IMR-90 (cell line): ENCODE measurements around the gene CLASP1. TPM values are rescaled to one million over a fixed set of nuclear protein-coding genes. Genes with fewer than 3 reads are reported as not detected.
A peak's percentile ranks its signal among the peaks of the same experiment; 100 is the strongest.

Experiments used
- ATAC-seq: fragments of 200-7000 bp; cut with Tn5 transposase; 2 replicates; pipeline ENCODE4 v1.9.1; 2020; ENCODE audit warnings: low read depth, mild to moderate bottlenecking, moderate library complexity
- BruUV-seq: library from RNA; stranded (reverse); fragments of 400-500 nt; replicated peaks from 2 replicates; lab custom pipeline; 2021; lab: Mats Ljungman, UMichigan
- CTCF ChIA-PET: fragments of 300-600 bp; formaldehyde crosslinking; extraction: SDS; loops from one replicate; lab custom pipeline; 2021; ENCODE audit warnings: antibody characterized with exemption; lab: Yijun Ruan, JAX
- POLR2A ChIA-PET: fragments of 300-600 bp; sonication (Branson Sonifier 250); formaldehyde crosslinking; loops from one replicate; lab custom pipeline; 2022; ENCODE audit warnings: antibody characterized with exemption; ENCODE audit not compliant: unreplicated experiment; lab: Charles Lee
- DNase-seq: peaks from one replicate; pipeline ENCODE4 v3.0.0; 2013
- H2AFZ ChIP-seq: replicated peaks from 2 replicates; pipeline ENCODE3; 2013; ENCODE audit warnings: low read length, mild to moderate bottlenecking; ENCODE audit not compliant: poor library complexity
- H2AK5ac ChIP-seq: 2 replicates; pipeline ENCODE4 v1.6.1; 2013; ENCODE audit warnings: low read depth, low read length, inconsistent platforms
- H2AK9ac ChIP-seq: replicated peaks from 2 replicates; pipeline ENCODE3; 2013; ENCODE audit warnings: mild to moderate bottlenecking, low read depth, low read length, moderate library complexity; ENCODE audit not compliant: poor library complexity
- H2BK120ac ChIP-seq: 2 replicates; pipeline ENCODE4 v1.6.1; 2013; ENCODE audit warnings: low read depth, low read length, inconsistent platforms
- H2BK15ac ChIP-seq: 3 replicates; pipeline ENCODE4 v1.6.1; 2013; ENCODE audit warnings: low read depth, low read length, inconsistent platforms
- H2BK20ac ChIP-seq: 2 replicates; pipeline ENCODE4 v1.6.1; 2013; ENCODE audit warnings: low read depth, mild to moderate bottlenecking, inconsistent platforms, low read length, moderate library complexity
- H2BK5ac ChIP-seq: 2 replicates; pipeline ENCODE4 v1.6.1; 2013; ENCODE audit warnings: mild to moderate bottlenecking, low read depth, low read length, inconsistent platforms; ENCODE audit not compliant: poor library complexity, severe bottlenecking
- H3K14ac ChIP-seq: replicated peaks from 2 replicates; pipeline ENCODE4 v1.6.1; 2013; ENCODE audit warnings: low read depth, low read length, inconsistent platforms
- H3K18ac ChIP-seq: 2 replicates; pipeline ENCODE4 v1.6.1; 2013; ENCODE audit warnings: low read depth, low read length, control low read depth
- H3K23ac ChIP-seq: 2 replicates; pipeline ENCODE4 v1.6.1; 2013; ENCODE audit warnings: low read depth, low read length, inconsistent platforms
- H3K27ac ChIP-seq: 2 replicates; pipeline ENCODE4 v1.5.1; 2013; ENCODE audit warnings: mild to moderate bottlenecking, control low read depth, low read length; ENCODE audit not compliant: insufficient read depth
- H3K27me3 ChIP-seq: 2 replicates; pipeline ENCODE4 v1.6.1; 2013; ENCODE audit warnings: low read length; ENCODE audit not compliant: control insufficient read depth, insufficient read depth
- H3K36me3 ChIP-seq: 2 replicates; pipeline ENCODE4 v1.6.1; 2013; ENCODE audit warnings: low read length, mixed read lengths; ENCODE audit not compliant: control insufficient read depth, insufficient read depth
- H3K4ac ChIP-seq: 2 replicates; pipeline ENCODE4 v1.6.1; 2013; ENCODE audit warnings: low read depth, low read length, inconsistent platforms
- H3K4me1 ChIP-seq: 2 replicates; pipeline ENCODE4 v1.6.1; 2013; ENCODE audit warnings: low read length, mixed read lengths; ENCODE audit not compliant: control insufficient read depth, insufficient read depth
- H3K4me2 ChIP-seq: 2 replicates; pipeline ENCODE4 v1.6.1; 2013; ENCODE audit warnings: low read depth, mild to moderate bottlenecking, control low read depth, low read length, moderate library complexity
- H3K4me3 ChIP-seq: 2 replicates; pipeline ENCODE4 v1.5.1; 2013; ENCODE audit warnings: low read depth, mild to moderate bottlenecking, control low read depth, low read length, moderate library complexity; ENCODE audit not compliant: insufficient read depth
- H3K56ac ChIP-seq: 2 replicates; pipeline ENCODE4 v1.6.1; 2013; ENCODE audit warnings: low read length, inconsistent platforms; ENCODE audit not compliant: insufficient read depth; ENCODE audit errors: extremely low read depth
- H3K79me1 ChIP-seq, 2 experiments: 2 replicates each; pipeline ENCODE4 v1.6.1; 2013; ENCODE audit warnings: low read length in 2 of 2, inconsistent platforms in 1 of 2, low read depth in 1 of 2
- H3K9ac ChIP-seq: 2 replicates; pipeline ENCODE4 v1.6.1; 2013; ENCODE audit warnings: low read depth, low read length, control low read depth
- H3K9me1 ChIP-seq: 2 replicates; pipeline ENCODE4 v1.6.1; 2013; ENCODE audit warnings: low read length, inconsistent platforms; ENCODE audit not compliant: insufficient read depth
- H3K9me3 ChIP-seq: 2 replicates; pipeline ENCODE4 v1.6.1; 2013; ENCODE audit warnings: low read length; ENCODE audit not compliant: control insufficient read depth, insufficient read depth
- H4K20me1 ChIP-seq: 2 replicates; pipeline ENCODE4 v1.6.1; 2013; ENCODE audit warnings: low read length, inconsistent platforms; ENCODE audit not compliant: insufficient read depth
- H4K5ac ChIP-seq: 2 replicates; pipeline ENCODE4 v1.6.1; 2013; ENCODE audit warnings: mild to moderate bottlenecking, low read depth, low read length, control low read depth
- H4K8ac ChIP-seq, 2 experiments: 2 replicates each; pipeline ENCODE4 v1.6.1; 2013; ENCODE audit warnings: low read depth in 2 of 2, low read length in 2 of 2, control low read depth in 1 of 2, inconsistent platforms in 1 of 2
- H4K91ac ChIP-seq: 2 replicates; pipeline ENCODE4 v1.6.1; 2013; ENCODE audit warnings: low read depth, low read length, inconsistent platforms; ENCODE audit not compliant: insufficient read depth
- BHLHE40 ChIP-seq: fragments of 150-350 bp; IDR thresholded peaks from 2 replicates; pipeline ENCODE4 v1.6.1; 2016; ENCODE audit warnings: mild to moderate bottlenecking, low read depth, low read length
- CHD1 ChIP-seq: IDR thresholded peaks from 2 replicates; pipeline ENCODE4 v1.6.1; 2012; ENCODE audit warnings: low read depth, low read length, improper control_type of control experiment
- CTCF ChIP-seq: conservative IDR thresholded peaks from 2 replicates; pipeline ENCODE4 v1.5.1; 2012; ENCODE audit warnings: mild to moderate bottlenecking, low read depth, low read length, improper control_type of control experiment
- MXI1 ChIP-seq: IDR thresholded peaks from 2 replicates; pipeline ENCODE4 v1.6.1; 2012; ENCODE audit warnings: low read depth, mild to moderate bottlenecking, low read length, moderate library complexity, borderline replicate concordance
- NFE2L2 ChIP-seq: fragments of 150-350 bp; IDR thresholded peaks from 2 replicates; pipeline ENCODE4 v1.6.1; 2016; ENCODE audit warnings: low read depth, mild to moderate bottlenecking, low read length
- POLR2A ChIP-seq: IDR thresholded peaks from 2 replicates; pipeline ENCODE4 v1.6.1; 2012; ENCODE audit warnings: mild to moderate bottlenecking, low read depth, low read length
- RCOR1 ChIP-seq: IDR thresholded peaks from 2 replicates; pipeline ENCODE4 v1.6.1; 2012; ENCODE audit warnings: mild to moderate bottlenecking, low read length, improper control_type of control experiment; ENCODE audit not compliant: insufficient replicate concordance
- RFX5 ChIP-seq: IDR thresholded peaks from 2 replicates; pipeline ENCODE4 v1.8.0; 2012; ENCODE audit warnings: low read depth, mild to moderate bottlenecking, low read length, moderate library complexity
- WGBS, 2 experiments: methylation state at CpG; one replicate each; pipeline versions ENCODE4 v1.1.5 to v1.1.7; 2013; ENCODE audit warnings: missing lambda C conversion rate in 2 of 2; ENCODE audit not compliant: insufficient read length in 1 of 2; ENCODE audit errors: extremely low coverage in 2 of 2; 5-methylcytosine and 5-hydroxymethylcytosine counted together
- dilution Hi-C: fragments of 300-500 bp; cut with HindIII; formaldehyde crosslinking; loops from one replicate; pipeline ENCODE4 v1.14.3; 2018; ENCODE audit warnings: low sequenced_read_pairs; ENCODE audit not compliant: unreplicated experiment
- in situ Hi-C: fragments of 300-500 bp; cut with MboI; formaldehyde crosslinking; loops from 3 replicates; pipeline ENCODE4 v1.14.3; 2019; ENCODE audit warnings: low sequenced_read_pairs, inconsistent platforms, mixed read lengths
- intact Hi-C: fragments of 100-400 bp; cut with micrococcal nuclease; formaldehyde crosslinking; loops from 2 replicates; pipeline ENCODE4 v1.10.0; 2022
- polyA plus RNA-seq, 3 experiments: library from polyadenylated mRNA; depleted of rRNA; stranded (reverse); fragments of >200 nt; gene quantifications; 2 replicates each; pipeline ENCODE4 v1.2.3, GENCODE V29; 2012; ENCODE audit warnings: low replicate concordance in 1 of 3
- total RNA-seq: library from RNA; depleted of rRNA; stranded (reverse); fragments of >200 nt; gene quantifications from 2 replicates; pipeline ENCODE4 v1.2.3, GENCODE V29; 2012

CLASP1 gene
- total and polyA plus RNA-seq, 2 of the 4 experiments (the other 2 are of a cell fraction), result 12.3 to 33.7 TPM

- H3K9ac ChIP-seq, result no peak overlapping the region
- DNase-seq, result peak; percentile 62
- H2BK20ac ChIP-seq, result no peak overlapping the region
- 0 out of 2 replicates have a peak, but pooled peaks cover 12% of the 10 kb centered on the region for H3K9me1 ChIP-seq
- H3K36me3 ChIP-seq, result no peaks in the 10 kb centered on the region
- H2BK5ac ChIP-seq, result no peak overlapping the region
- no peak overlapping the region for H3K14ac ChIP-seq
- H2AK5ac ChIP-seq, result no peak overlapping the region
- H3K27ac ChIP-seq, result no peak overlapping the region
- H4K20me1 ChIP-seq, result peaks cover 29% of the 10 kb centered on the region; the same call in 1 of the 2 replicates
- H2AK9ac ChIP-seq, result no peak overlapping the region
- H4K91ac ChIP-seq, result no peak overlapping the region
- in situ Hi-C loops (no loop called here), dilution Hi-C loops (no loop called here), intact Hi-C loops (no loop called here)
- H2AFZ ChIP-seq, result no peak overlapping the region
- CTCF ChIA-PET, result no interaction called here
- H3K4me3 ChIP-seq, result no peak overlapping the region
- POLR2A ChIA-PET, result no interaction called here
- no peak overlapping the region for H3K56ac ChIP-seq
- no peak overlapping the region for H3K4me2 ChIP-seq
- peaks cover 63 to 83% of the 10 kb centered on the region in 2 experiments for H3K79me1 ChIP-seq
- H3K4ac ChIP-seq, result no peak overlapping the region
- no TSS peak for BruUV-seq
- no peak for TF ChIP-seq BHLHE40
- TF ChIP-seq RCOR1, result no peak
- no peak for TF ChIP-seq CTCF
- TF ChIP-seq POLR2A, result no peak
- TF ChIP-seq RFX5, result no peak
- no peak for TF ChIP-seq NFE2L2
- TF ChIP-seq MXI1, result no peak
- no peak for TF ChIP-seq CHD1
- no peaks in the 10 kb centered on the region for H3K27me3 ChIP-seq
- no peaks in the 10 kb centered on the region for H3K9me3 ChIP-seq
- H4K5ac ChIP-seq, result no peak overlapping the region
- 67% methylated on average over 1 of the region's 4 CpGs; no CpG with 5 or more reads in 1 of the 2 experiments for WGBS, 2 experiments
- peaks cover 4% of the 10 kb centered on the region for H3K4me1 ChIP-seq
- H3K23ac ChIP-seq, result no peak overlapping the region
- H2BK120ac ChIP-seq, result no peak overlapping the region
- ATAC-seq, result peak; percentile 37; the same call in 1 of the 2 replicates
- H2BK15ac ChIP-seq, result no peak overlapping the region
- H4K8ac ChIP-seq, result no peak overlapping the region
- H3K18ac ChIP-seq, result no peak overlapping the region
Observed at GRCh38 chr2:121567957-121568409, 81.3 kb downstream of the CLASP1 start.
